MM.1S (cell line): ENCODE results near the gene ADH1C.

ENCODE experiments used
- DNase-seq: peaks from one replicate; pipeline ENCODE4 v3.0.0-alpha.2; 2015
- H2AFZ ChIP-seq: fragments of 300-600 bp; sonication (generic); 2 replicates; pipeline ENCODE4 v1.6.0; 2016; ENCODE audit warnings: antibody characterized with exemption, low read length
- H3F3A ChIP-seq: fragments of 300-600 bp; sonication (generic); 2 replicates; pipeline ENCODE4 v1.6.1; 2016; ENCODE audit warnings: mild to moderate bottlenecking, antibody characterized with exemption, low read length, moderate library complexity, mixed read lengths; ENCODE audit not compliant: insufficient read depth
- H3K27ac ChIP-seq: fragments of 300-600 bp; sonication (generic); 2 replicates; pipeline ENCODE4 v1.5.1; 2016; ENCODE audit warnings: mild to moderate bottlenecking, low read length
- H3K27me3 ChIP-seq: fragments of 300-600 bp; sonication (generic); replicated peaks from 2 replicates; pipeline ENCODE4 v1.6.0; 2016; ENCODE audit warnings: low read length; ENCODE audit not compliant: insufficient read depth
- H3K36me3 ChIP-seq: fragments of 300-600 bp; sonication (generic); replicated peaks from 2 replicates; pipeline ENCODE4 v1.6.1; 2016; ENCODE audit warnings: mild to moderate bottlenecking, low read length, mixed read lengths; ENCODE audit not compliant: insufficient read depth
- H3K4me1 ChIP-seq: fragments of 300-600 bp; sonication (generic); 2 replicates; pipeline ENCODE4 v1.6.1; 2016; ENCODE audit warnings: low read length, mixed read lengths
- H3K4me2 ChIP-seq: fragments of 300-600 bp; sonication (generic); 2 replicates; pipeline ENCODE4 v1.6.0; 2016; ENCODE audit warnings: low read depth, low read length
- H3K4me3 ChIP-seq: fragments of 300-600 bp; sonication (generic); 2 replicates; pipeline ENCODE4 v1.5.1; 2016; ENCODE audit warnings: low read length, mixed read lengths
- H3K79me2 ChIP-seq: fragments of 300-600 bp; sonication (generic); 2 replicates; pipeline ENCODE4 v1.6.1; 2016; ENCODE audit warnings: mixed run types, low read length, mixed read lengths
- H3K9ac ChIP-seq: fragments of 300-600 bp; sonication (generic); 2 replicates; pipeline ENCODE4 v1.6.1; 2016; ENCODE audit warnings: low read length, mixed read lengths
- H3K9me2 ChIP-seq: fragments of 300-600 bp; sonication (generic); replicated peaks from 2 replicates; pipeline ENCODE4 v1.6.1; 2016; ENCODE audit warnings: mild to moderate bottlenecking, low read length, mixed read lengths; ENCODE audit not compliant: insufficient read depth
- H3K9me3 ChIP-seq: fragments of 300-600 bp; sonication (generic); replicated peaks from 2 replicates; pipeline ENCODE4 v1.6.1; 2016; ENCODE audit warnings: mild to moderate bottlenecking, low read length, mixed read lengths; ENCODE audit not compliant: insufficient read depth
- H4K20me1 ChIP-seq: fragments of 300-600 bp; sonication (generic); 2 replicates; pipeline ENCODE4 v1.6.1; 2016; ENCODE audit warnings: mild to moderate bottlenecking, low read length, moderate library complexity, mixed read lengths; ENCODE audit not compliant: insufficient read depth
- EZH2 ChIP-seq: fragments of 300-600 bp; sonication (generic); optimal IDR thresholded peaks from 2 replicates; pipeline ENCODE3; 2017; ENCODE audit warnings: low read depth, mild to moderate bottlenecking, antibody characterized with exemption, low read length, mixed read lengths
- EZH2phosphoT487 ChIP-seq: fragments of 300-600 bp; sonication (generic); IDR thresholded peaks from 2 replicates; pipeline ENCODE4 v1.6.1; 2018; ENCODE audit warnings: antibody characterized with exemption, low read length
- TF ChIP-seq, protein P1 (sequence below): fragments of 300-600 bp; sonication (generic); IDR thresholded peaks from 2 replicates; pipeline ENCODE4 v1.5.1; 2016; ENCODE audit warnings: antibody characterized with exemption, low read length, mixed read lengths

The ADH1C gene

DNA sequence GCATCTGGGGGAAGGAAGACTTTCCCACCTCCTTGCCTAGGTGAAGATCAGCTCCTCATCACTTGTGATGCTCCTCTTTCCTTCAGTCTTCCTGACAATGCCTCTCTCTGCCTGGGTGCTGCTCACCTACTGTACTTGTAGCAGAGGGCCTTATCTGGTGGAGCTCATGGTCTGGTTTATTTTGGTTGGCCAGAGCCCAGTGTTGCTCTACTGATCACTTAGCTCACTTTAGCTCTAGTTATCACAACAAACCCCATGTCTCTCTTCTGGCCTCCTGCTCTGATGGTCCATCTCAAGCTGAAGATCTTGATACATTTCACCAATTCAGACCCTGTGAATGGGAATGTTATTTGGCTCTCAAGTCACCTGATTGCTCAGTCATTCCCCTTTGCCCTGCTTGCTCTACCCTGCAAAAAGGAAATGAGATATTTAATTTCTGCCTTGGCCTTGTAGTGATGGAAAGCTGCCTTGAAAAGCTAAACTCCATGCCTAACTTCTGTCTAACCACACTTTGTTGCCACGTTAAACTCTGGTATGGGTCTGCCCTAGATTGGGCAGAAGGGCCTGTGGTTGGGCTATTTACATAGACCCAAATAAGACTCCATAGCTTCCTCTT, 30.3 kb upstream of the ADH1C start:
- Histone ChIP-seq H3K9ac (no peak overlapping the region), H3K36me3 (no peaks in the 10 kb centered on the region), H3K9me2 (no peaks in the 10 kb centered on the region), H3K9me3 (no peaks in the 10 kb centered on the region), H3K4me2 (no peak overlapping the region), H3F3A (no peaks in the 10 kb centered on the region), H3K27me3 (no peaks in the 10 kb centered on the region), H3K4me1 (no peaks in the 10 kb centered on the region), H3K4me3 (no peak overlapping the region), H3K79me2 (no peaks in the 10 kb centered on the region), H3K27ac (no peak overlapping the region), H4K20me1 (no peaks in the 10 kb centered on the region), H2AFZ (no peak overlapping the region)
- TF ChIP-seq EZH2phosphoT487 (no peak), EZH2 (no peak)
- TF ChIP-seq, protein P1, sequence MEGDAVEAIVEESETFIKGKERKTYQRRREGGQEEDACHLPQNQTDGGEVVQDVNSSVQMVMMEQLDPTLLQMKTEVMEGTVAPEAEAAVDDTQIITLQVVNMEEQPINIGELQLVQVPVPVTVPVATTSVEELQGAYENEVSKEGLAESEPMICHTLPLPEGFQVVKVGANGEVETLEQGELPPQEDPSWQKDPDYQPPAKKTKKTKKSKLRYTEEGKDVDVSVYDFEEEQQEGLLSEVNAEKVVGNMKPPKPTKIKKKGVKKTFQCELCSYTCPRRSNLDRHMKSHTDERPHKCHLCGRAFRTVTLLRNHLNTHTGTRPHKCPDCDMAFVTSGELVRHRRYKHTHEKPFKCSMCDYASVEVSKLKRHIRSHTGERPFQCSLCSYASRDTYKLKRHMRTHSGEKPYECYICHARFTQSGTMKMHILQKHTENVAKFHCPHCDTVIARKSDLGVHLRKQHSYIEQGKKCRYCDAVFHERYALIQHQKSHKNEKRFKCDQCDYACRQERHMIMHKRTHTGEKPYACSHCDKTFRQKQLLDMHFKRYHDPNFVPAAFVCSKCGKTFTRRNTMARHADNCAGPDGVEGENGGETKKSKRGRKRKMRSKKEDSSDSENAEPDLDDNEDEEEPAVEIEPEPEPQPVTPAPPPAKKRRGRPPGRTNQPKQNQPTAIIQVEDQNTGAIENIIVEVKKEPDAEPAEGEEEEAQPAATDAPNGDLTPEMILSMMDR: no peak
- no peak for DNase-seq

- no peak for DNase-seq
- H3K36me3 ChIP-seq: no peaks in the 10 kb centered on the region
- H3K9me3 ChIP-seq: no peaks in the 10 kb centered on the region
- H3K4me2 ChIP-seq: no peak overlapping the region
- H3K27me3 ChIP-seq: no peaks in the 10 kb centered on the region
- no peaks in the 10 kb centered on the region for H3K79me2 ChIP-seq
- H3K27ac ChIP-seq: no peak overlapping the region
- TF ChIP-seq EZH2 (no peak), EZH2phosphoT487 (no peak)
- TF ChIP-seq, protein P1: no peak
- H3F3A ChIP-seq: no peaks in the 10 kb centered on the region
- no peak overlapping the region for H3K4me3 ChIP-seq
- H4K20me1 ChIP-seq: no peaks in the 10 kb centered on the region
- H3K9ac ChIP-seq: no peak overlapping the region
- no peak overlapping the region for H2AFZ ChIP-seq
- H3K4me1 ChIP-seq: no peaks in the 10 kb centered on the region
- no peaks in the 10 kb centered on the region for H3K9me2 ChIP-seq
Observed at GRCh38 chr4:99381588-99382175, 29.1 kb upstream of the ADH1C start.

- Histone ChIP-seq H4K20me1 (no peaks in the 10 kb centered on the region), H3K9me3 (no peaks in the 10 kb centered on the region), H2AFZ (no peak overlapping the region)
Observed at GRCh38 chr4:99379571-99379970, 27.0 kb upstream of the ADH1C start.

More at GRCh38 chr4:99379571-99379970, 27.0 kb upstream of the ADH1C start:
- Histone ChIP-seq H3K4me3 (no peak overlapping the region), H3K9me2 (no peaks in the 10 kb centered on the region), H3K27ac (no peak overlapping the region), H3K79me2 (no peaks in the 10 kb centered on the region), H3K4me1 (no peaks in the 10 kb centered on the region), H3K36me3 (no peaks in the 10 kb centered on the region), H3K27me3 (no peaks in the 10 kb centered on the region), H3F3A (no peaks in the 10 kb centered on the region), H3K9ac (no peak overlapping the region), H3K4me2 (no peak overlapping the region)
- DNase-seq: no peak
- TF ChIP-seq EZH2phosphoT487: no peak
- TF ChIP-seq EZH2: no peak
- TF ChIP-seq, protein P1: no peak
